PC-9 (cell line): ENCODE measurements around the gene FEN1. TPM values are rescaled to one million over a fixed set of nuclear protein-coding genes. Genes with fewer than 3 reads are reported as not detected.
A peak's percentile ranks its signal among the peaks of the same experiment; 100 is the strongest.

Experiments
- BruUV-seq: library from RNA; stranded (reverse); fragments of 400-500 nt; replicated peaks from 2 replicates; lab custom pipeline; 2021; lab: Mats Ljungman, UMichigan
- CTCF ChIA-PET: fragments of 300-600 bp; sonication (Branson Sonifier 250); formaldehyde crosslinking; loops from one replicate; lab custom pipeline; 2022; ENCODE audit warnings: antibody characterized with exemption; lab: Charles Lee
- POLR2A ChIA-PET: fragments of 300-600 bp; sonication (Branson Sonifier 250); formaldehyde crosslinking; loops from one replicate; lab custom pipeline; 2022; ENCODE audit warnings: antibody characterized with exemption; ENCODE audit not compliant: unreplicated experiment; lab: Charles Lee
- DNase-seq, 2 experiments: peaks; one replicate each; pipeline versions ENCODE4 v3.0.0 to v3.0.0-alpha.2; 2015 to 2022; ENCODE audit warnings: mixed read lengths in 1 of 2
- H2AFZ ChIP-seq: fragments of 200-600 bp; sonication (generic); 2 replicates; pipeline ENCODE4 v1.8.1; 2017; ENCODE audit warnings: antibody characterized with exemption
- H3F3A ChIP-seq: fragments of 200-600 bp; sonication (generic); 2 replicates; pipeline ENCODE4 v1.8.1; 2017; ENCODE audit warnings: antibody characterized with exemption, mild to moderate bottlenecking, low read depth; ENCODE audit not compliant: insufficient read depth
- H3K27ac ChIP-seq: fragments of 200-600 bp; sonication (generic); 2 replicates; pipeline ENCODE4 v1.6.1; 2016; ENCODE audit warnings: mixed run types
- H3K27me3 ChIP-seq: fragments of 200-600 bp; sonication (generic); 2 replicates; pipeline ENCODE4 v1.6.1; 2016; ENCODE audit warnings: low read depth, mixed run types; ENCODE audit not compliant: insufficient read depth
- H3K36me3 ChIP-seq: fragments of 200-600 bp; sonication (generic); 2 replicates; pipeline ENCODE4 v1.6.1; 2016; ENCODE audit warnings: low read depth, mixed run types
- H3K4me1 ChIP-seq: fragments of 200-600 bp; sonication (generic); replicated peaks from 2 replicates; pipeline ENCODE4 v1.6.1; 2016; ENCODE audit warnings: mixed run types; ENCODE audit not compliant: insufficient read depth
- H3K4me2 ChIP-seq: fragments of 200-600 bp; sonication (generic); 2 replicates; pipeline ENCODE4 v1.6.1; 2017; ENCODE audit warnings: mixed run types
- H3K4me3 ChIP-seq: fragments of 200-600 bp; sonication (generic); 2 replicates; pipeline ENCODE4 v1.6.1; 2016; ENCODE audit warnings: mixed run types
- H3K79me2 ChIP-seq: fragments of 200-600 bp; sonication (generic); 2 replicates; pipeline ENCODE4 v1.6.1; 2017; ENCODE audit warnings: low read depth, mixed run types
- H3K9me2 ChIP-seq: fragments of 200-600 bp; sonication (generic); 2 replicates; pipeline ENCODE4 v1.8.1; 2017; ENCODE audit warnings: mild to moderate bottlenecking; ENCODE audit not compliant: insufficient read depth
- H3K9me3 ChIP-seq: fragments of 200-600 bp; sonication (generic); 2 replicates; pipeline ENCODE4 v1.8.1; 2016; ENCODE audit warnings: low read depth; ENCODE audit not compliant: insufficient read depth
- H4K20me1 ChIP-seq: fragments of 200-600 bp; sonication (generic); 2 replicates; pipeline ENCODE4 v1.8.1; 2017; ENCODE audit not compliant: insufficient read depth
- CTCF ChIP-seq: fragments of 200-600 bp; sonication (generic); conservative IDR thresholded peaks from 2 replicates; pipeline ENCODE4 v1.6.1; 2017; ENCODE audit warnings: mixed run types, antibody characterized with exemption, mild to moderate bottlenecking, moderate library complexity
- EZH2 ChIP-seq: fragments of 200-600 bp; sonication (generic); IDR thresholded peaks from 2 replicates; pipeline ENCODE4 v1.8.0; 2017; ENCODE audit warnings: antibody characterized with exemption, low read depth
- intact Hi-C: fragments of 100-400 bp; cut with micrococcal nuclease; formaldehyde crosslinking; loops from one replicate; pipeline ENCODE4 v1.10.0; 2022; ENCODE audit not compliant: unreplicated experiment
- total RNA-seq: library from RNA; stranded (reverse); gene quantifications from 2 replicates; pipeline ENCODE4 v1.2.3, GENCODE V29; 2021

Gene FEN1
- total RNA-seq, 1 experiment from 2014 or later: 60.9 TPM

GRCh38 chr11:61752117-61752924, 40.4 kb upstream of the FEN1 start, which contains the start of gene MYRF:
MYRF (plus strand) TSS chr11:61752636; CDS start chr11:61752745, 109 bp downstream.
- no TSS peak for BruUV-seq
- ChIA-PET POLR2A (no interaction called here), CTCF (no interaction called here)
- Histone ChIP-seq H3F3A (peaks cover 6% of the 10 kb centered on the region; the same call in 1 of the 2 replicates), H3K79me2 (no peaks in the 10 kb centered on the region; the same call in 1 of the 2 replicates), H3K36me3 (no peaks in the 10 kb centered on the region), H3K27me3 (no peaks in the 10 kb centered on the region), H3K9me2 (no peaks in the 10 kb centered on the region), H2AFZ (peak within 1 kb of the TSS; percentile 85), H3K27ac (no peak within 1 kb of the TSS), H3K4me3 (peak within 1 kb of the TSS; percentile 68), H3K9me3 (no peaks in the 10 kb centered on the region), H4K20me1 (no peaks in the 10 kb centered on the region), H3K4me2 (peak within 1 kb of the TSS; percentile 91), H3K4me1 (peaks cover 29% of the 10 kb centered on the region)
- intact Hi-C loops: no loop called here
- DNase-seq: peak in 1 of 2 experiments; percentile 66
- no peak for TF ChIP-seq EZH2
- peak; percentile 62 for TF ChIP-seq CTCF

GRCh38 chr11:61752925-61753521, 39.7 kb upstream of the FEN1 start:
- no TSS peak for BruUV-seq
- peak overlapping the region; percentile 91 for H3K4me2 ChIP-seq
- H2AFZ ChIP-seq: peak overlapping the region; percentile 85
- H3K9me2 ChIP-seq: no peaks in the 10 kb centered on the region
- H3K36me3 ChIP-seq: no peaks in the 10 kb centered on the region
- no peaks in the 10 kb centered on the region for H4K20me1 ChIP-seq
- ChIA-PET POLR2A (no interaction called here), CTCF (interaction anchor here (0.6 kb wide), 1 partner anchor 69 kb away, joined by 9 read pairs; no protein-coding TSS in a partner anchor)
- H3K27ac ChIP-seq: no peak overlapping the region
- intact Hi-C loops: no loop called here
- H3F3A ChIP-seq: peaks cover 6% of the 10 kb centered on the region; the same call in 1 of the 2 replicates
- H3K4me1 ChIP-seq: peaks cover 22% of the 10 kb centered on the region
- H3K9me3 ChIP-seq: no peaks in the 10 kb centered on the region
- no peak for DNase-seq
- no peaks in the 10 kb centered on the region; the same call in 1 of the 2 replicates for H3K79me2 ChIP-seq
- TF ChIP-seq EZH2 (no peak), CTCF (0 out of 2 replicates have a peak, but pooled peaks have one; percentile 9)
- peak overlapping the region; percentile 68 for H3K4me3 ChIP-seq
- H3K27me3 ChIP-seq: no peaks in the 10 kb centered on the region

- Histone ChIP-seq H3K4me1 (peaks cover 22% of the 10 kb centered on the region), H3K79me2 (no peaks in the 10 kb centered on the region; the same call in 1 of the 2 replicates), H3K9me3 (no peaks in the 10 kb centered on the region), H3K27ac (no peak overlapping the region), H3K4me3 (no peak overlapping the region), H4K20me1 (no peaks in the 10 kb centered on the region), H3K9me2 (no peaks in the 10 kb centered on the region), H3K27me3 (no peaks in the 10 kb centered on the region), H3F3A (peaks cover 6% of the 10 kb centered on the region; the same call in 1 of the 2 replicates), H3K4me2 (no peak overlapping the region), H3K36me3 (no peaks in the 10 kb centered on the region), H2AFZ (no peak overlapping the region)
- CTCF ChIA-PET: interaction anchor here (0.6 kb wide), 1 partner anchor 70 kb away, joined by 9 read pairs; no protein-coding TSS in a partner anchor
- intact Hi-C loops: no loop called here
- no TSS peak for BruUV-seq
- POLR2A ChIA-PET: no interaction called here
- DNase-seq: no peak
- TF ChIP-seq EZH2 (no peak), CTCF (no peak)
These were observed 39.0 kb upstream of the FEN1 start for GRCh38 chr11:61753672-61754071.
